Ectodermal cell (in vitro differentiated cells): ENCODE results near the gene CREBRF.
"Not testable (repeated sequence)": the region's sequence is repeated elsewhere in the genome, so short reads cannot be mapped to it uniquely, and the experiment has no call there.

ENCODE experiments used
- H3K27ac ChIP-seq: 2 replicates; pipeline ENCODE4 v1.7.0; 2013; ENCODE audit warnings: mild to moderate bottlenecking, low read depth, low read length; ENCODE audit not compliant: insufficient read depth, poor library complexity, severe bottlenecking
- H3K27me3 ChIP-seq: 2 replicates; pipeline ENCODE4 v1.7.0; 2013; ENCODE audit warnings: mild to moderate bottlenecking, low read length; ENCODE audit not compliant: insufficient read depth, control insufficient read depth, poor library complexity, severe bottlenecking
- H3K36me3 ChIP-seq: one replicate; pipeline ENCODE4 v1.7.0; 2013; ENCODE audit warnings: low read length; ENCODE audit not compliant: control insufficient read depth, insufficient read depth
- H3K4me1 ChIP-seq: one replicate; pipeline ENCODE4 v1.7.0; 2013; ENCODE audit warnings: low read length; ENCODE audit not compliant: control insufficient read depth, insufficient read depth
- H3K4me3 ChIP-seq: 2 replicates; pipeline ENCODE4 v1.7.0; 2013; ENCODE audit warnings: low read depth, low read length, control low read depth; ENCODE audit not compliant: insufficient read depth
- H3K9me3 ChIP-seq: 2 replicates; pipeline ENCODE4 v1.7.0; 2013; ENCODE audit warnings: mild to moderate bottlenecking, low read length, moderate library complexity; ENCODE audit not compliant: control insufficient read depth
- WGBS, 2 experiments: methylation state at CpG; one replicate each; pipeline ENCODE4 v1.1.7; 2013; ENCODE audit warnings: missing lambda C conversion rate in 2 of 2; 5-methylcytosine and 5-hydroxymethylcytosine counted together

The CREBRF gene

DNA sequence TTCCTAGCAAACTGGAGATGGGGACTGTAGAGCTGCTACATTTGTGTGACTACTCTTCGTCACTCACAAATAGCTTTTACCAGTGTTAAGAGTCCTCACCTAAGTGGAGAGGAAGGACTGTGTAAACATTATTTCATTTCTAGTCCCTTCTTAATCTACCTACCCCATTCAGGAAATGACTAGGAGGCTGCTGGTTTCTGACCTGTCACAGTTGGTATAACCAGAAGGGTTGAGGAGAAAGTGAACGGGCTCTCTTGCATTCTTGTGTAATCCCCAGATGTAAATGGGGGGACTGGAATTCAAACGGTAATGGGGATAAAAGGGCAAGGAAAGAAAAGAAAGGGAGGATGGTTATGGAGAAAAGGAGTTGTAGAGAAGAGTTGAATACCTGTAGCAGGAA is 52.8 kb downstream of the CREBRF start:
- Histone ChIP-seq H3K9me3 (no peaks in the 10 kb centered on the region), H3K27me3 (no peaks in the 10 kb centered on the region), H3K4me1 (no peaks in the 10 kb centered on the region), H3K36me3 (no peaks in the 10 kb centered on the region), H3K4me3 (no peak overlapping the region), H3K27ac (no peak overlapping the region)
- 59 to 61% methylated on average over 3 of the region's 3 CpGs for WGBS, 2 experiments

DNA sequence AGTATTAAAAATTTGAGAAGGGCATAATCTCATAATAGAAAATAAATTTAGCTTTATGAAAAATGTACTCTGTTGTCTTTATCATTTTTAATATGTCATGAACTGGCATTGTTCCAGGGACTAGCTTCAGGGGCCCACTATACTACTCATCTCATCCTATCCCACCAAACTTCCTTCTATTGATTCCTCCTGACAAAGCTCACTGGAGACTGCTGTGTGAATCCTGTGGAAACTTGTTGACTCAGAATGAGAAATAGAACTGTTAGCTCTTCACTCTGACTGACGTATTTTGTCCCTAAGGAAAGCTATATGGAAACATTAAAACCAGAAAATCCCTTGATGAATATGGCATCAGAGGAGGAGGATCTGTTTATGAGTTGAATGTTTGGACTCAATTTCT is 58.4 kb downstream of the CREBRF start:
- no peaks in the 10 kb centered on the region for H3K9me3 ChIP-seq
- H3K27me3 ChIP-seq = no peaks in the 10 kb centered on the region
- H3K36me3 ChIP-seq = no peaks in the 10 kb centered on the region
- no peak overlapping the region for H3K4me3 ChIP-seq
- no peaks in the 10 kb centered on the region for H3K4me1 ChIP-seq
- no peak overlapping the region for H3K27ac ChIP-seq
- WGBS, 2 experiments = 93 to 97% methylated on average over 1 of the region's 1 CpG

DNA sequence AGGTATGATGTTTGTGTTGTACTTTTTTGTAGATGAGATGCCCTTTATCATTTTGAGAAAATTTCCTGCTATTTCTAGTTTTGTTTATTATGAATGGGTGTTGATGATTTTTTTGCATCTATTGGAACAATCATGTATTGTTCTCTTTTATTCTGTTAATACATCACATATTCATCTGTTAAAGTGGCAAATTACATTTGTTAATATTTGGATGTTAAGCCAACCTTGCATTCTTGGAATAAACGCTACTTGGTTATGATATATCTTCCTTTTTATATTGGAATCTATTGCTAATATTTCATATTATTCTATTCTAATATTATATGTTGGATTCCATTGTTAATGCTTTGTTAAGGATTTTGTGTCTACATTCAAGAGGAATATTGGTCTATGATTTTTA is 63.6 kb downstream of the CREBRF start:
- no CpG with 5 or more reads among the region's 1 CpG for WGBS, 2 experiments
- Histone ChIP-seq H3K4me3 (no peak overlapping the region), H3K27ac (no peak overlapping the region), H3K27me3 (no peaks in the 10 kb centered on the region), H3K4me1 (no peaks in the 10 kb centered on the region), H3K9me3 (no peaks in the 10 kb centered on the region), H3K36me3 (no peaks in the 10 kb centered on the region)

DNA sequence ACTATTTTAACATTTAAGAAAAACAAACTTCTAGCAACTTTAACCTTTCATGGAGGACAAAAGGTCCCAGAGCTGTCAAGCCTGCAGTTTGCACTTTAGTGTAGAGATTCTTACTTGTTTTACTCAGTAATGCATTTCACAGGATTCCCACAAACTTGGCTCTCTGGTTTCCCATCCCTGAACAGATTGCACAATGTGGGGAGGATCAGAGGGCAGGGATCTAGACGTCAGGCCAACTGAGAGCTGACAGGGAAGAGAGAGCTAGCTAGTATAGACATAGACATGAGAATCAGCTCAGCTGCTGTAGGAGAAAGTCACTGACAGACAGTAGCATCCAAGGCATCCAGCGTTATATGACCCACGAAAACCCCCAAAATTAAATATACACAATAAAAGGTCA is 67.3 kb downstream of the CREBRF start:
- Histone ChIP-seq H3K4me3 (no peak overlapping the region), H3K9me3 (no peaks in the 10 kb centered on the region), H3K27me3 (no peaks in the 10 kb centered on the region), H3K36me3 (no peaks in the 10 kb centered on the region), H3K27ac (no peak overlapping the region), H3K4me1 (no peaks in the 10 kb centered on the region)
- 85 to 95% methylated on average over 2 to 3 of the region's 3 CpGs for WGBS, 2 experiments

DNA sequence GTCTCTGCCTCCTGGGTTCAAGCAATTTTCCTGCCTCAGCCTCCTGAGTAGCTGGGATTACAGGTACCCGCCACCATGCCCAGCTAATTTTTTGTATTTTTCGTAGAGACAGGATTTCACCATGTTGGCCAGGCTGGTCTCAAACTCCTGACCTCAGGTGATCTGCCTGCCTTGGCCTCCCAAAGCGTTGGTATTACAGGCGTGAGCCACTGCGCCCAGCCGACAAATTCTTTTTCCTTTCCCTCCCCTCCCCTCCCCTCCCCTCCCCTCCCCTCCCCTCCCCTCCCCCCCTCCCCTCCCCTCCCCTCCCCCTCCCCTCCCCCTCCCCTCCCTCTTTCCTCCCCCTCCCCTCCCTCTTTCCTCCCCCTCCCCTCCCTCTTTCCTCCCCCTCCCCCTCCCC is 76.0 kb downstream of the CREBRF start:
- not testable (repeated sequence) for H3K9me3 ChIP-seq, H3K36me3 ChIP-seq, H3K27me3 ChIP-seq, H3K27ac ChIP-seq, H3K4me1 ChIP-seq, H3K4me3 ChIP-seq
- WGBS, 2 experiments = 92 to 96% methylated on average over 4 of the region's 6 CpGs

DNA sequence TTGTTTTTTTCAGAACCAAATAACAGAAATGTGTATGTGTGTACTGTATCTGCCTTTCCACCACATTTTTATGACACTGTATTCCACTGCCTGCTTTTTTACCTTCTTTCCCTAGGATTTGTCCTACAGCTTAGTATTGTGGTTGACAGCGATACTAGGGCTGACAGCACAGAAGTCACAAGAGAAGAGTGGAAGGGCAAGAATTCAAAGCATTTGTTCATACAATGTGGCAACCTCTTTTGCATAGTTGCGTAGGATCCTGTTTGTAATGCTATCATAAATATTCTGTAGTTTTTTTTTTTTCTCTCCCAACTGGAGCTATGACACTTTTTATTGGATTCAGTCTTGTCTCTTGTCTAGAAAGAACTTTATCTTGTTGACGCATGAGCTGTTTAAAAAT is 82.6 kb downstream of the CREBRF start:
- H3K27ac ChIP-seq = no peak overlapping the region

DNA sequence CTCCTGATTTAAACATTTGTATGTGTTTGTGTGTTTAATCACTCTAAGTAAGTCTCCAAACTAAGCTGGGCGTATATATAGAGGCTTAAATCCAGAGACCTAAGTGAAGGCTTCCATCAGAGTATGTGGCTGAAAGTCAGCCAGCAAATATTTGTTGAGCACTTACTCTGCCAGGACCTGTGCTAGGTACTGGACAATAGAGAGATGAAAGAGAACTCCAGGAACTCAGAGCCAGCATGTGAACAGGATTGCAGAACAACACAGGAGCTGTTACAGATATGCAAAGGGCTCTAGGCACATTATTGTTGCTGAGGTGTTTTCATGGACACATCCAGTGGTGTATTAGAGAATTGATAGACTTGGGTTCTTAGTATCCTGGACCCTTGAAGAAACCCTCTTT is 83.5 kb downstream of the CREBRF start:
- Histone ChIP-seq H3K4me3 (no peak overlapping the region), H3K27me3 (no peaks in the 10 kb centered on the region), H3K27ac (no peak overlapping the region), H3K9me3 (no peaks in the 10 kb centered on the region), H3K4me1 (peaks cover 4% of the 10 kb centered on the region), H3K36me3 (no peaks in the 10 kb centered on the region)
- WGBS, 2 experiments = 85 to 92% methylated on average over 1 of the region's 1 CpG

More for the DNA sequence above, 82.6 kb downstream of the CREBRF start:
- Histone ChIP-seq H3K4me1 (peaks cover 4% of the 10 kb centered on the region), H3K27me3 (no peaks in the 10 kb centered on the region), H3K9me3 (no peaks in the 10 kb centered on the region), H3K36me3 (no peaks in the 10 kb centered on the region), H3K4me3 (no peak overlapping the region)
- 89 to 94% methylated on average over 2 to 3 of the region's 3 CpGs for WGBS, 2 experiments

DNA sequence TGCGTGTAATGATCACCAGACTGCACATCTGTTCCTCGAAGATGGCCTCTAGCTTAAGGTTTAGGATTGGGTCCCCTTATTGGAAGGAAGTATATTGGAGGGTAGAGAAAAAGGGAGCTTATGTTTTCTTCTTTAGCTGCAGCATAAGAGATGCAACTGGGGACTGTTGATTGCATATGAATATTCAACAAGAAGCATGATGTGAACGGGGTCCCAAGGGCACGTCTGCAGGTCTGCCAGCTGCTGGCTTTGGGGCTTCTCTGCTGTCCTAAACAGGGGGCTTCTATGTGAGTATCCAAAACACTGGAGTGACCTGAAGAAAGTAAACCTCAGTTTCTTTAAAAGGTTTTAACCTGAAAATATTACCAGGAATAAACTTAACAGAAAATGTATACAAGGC is 84.6 kb downstream of the CREBRF start:
- H3K36me3 ChIP-seq = no peaks in the 10 kb centered on the region
- H3K27ac ChIP-seq = no peak overlapping the region
- WGBS, 2 experiments = 88 to 90% methylated on average over 3 of the region's 4 CpGs
- H3K4me3 ChIP-seq = no peak overlapping the region
- H3K27me3 ChIP-seq = no peaks in the 10 kb centered on the region
- H3K4me1 ChIP-seq = peaks cover 4% of the 10 kb centered on the region
- no peaks in the 10 kb centered on the region for H3K9me3 ChIP-seq

DNA sequence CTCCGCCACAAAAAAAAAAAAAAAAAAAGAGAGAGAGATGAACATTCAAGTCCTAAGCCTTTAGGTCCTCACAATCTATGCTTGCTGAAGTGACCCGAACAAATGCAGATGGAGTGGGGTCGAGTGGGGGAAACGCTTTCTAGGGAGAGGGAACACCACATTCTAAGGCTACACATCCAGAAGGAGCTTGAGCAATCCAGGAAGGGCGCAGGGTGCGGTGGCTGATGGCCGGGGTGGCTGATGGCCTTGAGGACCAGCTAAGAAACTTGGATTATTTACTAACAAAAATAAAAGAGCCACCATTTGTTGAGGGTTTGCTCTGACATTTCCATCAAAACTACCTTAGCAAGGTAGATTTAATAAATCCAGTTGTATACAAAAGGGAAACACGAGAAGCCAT is 87.4 kb downstream of the CREBRF start:
- H3K27me3 ChIP-seq = no peaks in the 10 kb centered on the region
- H3K4me3 ChIP-seq = no peak overlapping the region
- no peaks in the 10 kb centered on the region for H3K36me3 ChIP-seq
- H3K27ac ChIP-seq = no peak overlapping the region
- peaks cover 4% of the 10 kb centered on the region for H3K4me1 ChIP-seq
- no peaks in the 10 kb centered on the region for H3K9me3 ChIP-seq
- 88 to 92% methylated on average over 7 to 8 of the region's 8 CpGs for WGBS, 2 experiments

DNA sequence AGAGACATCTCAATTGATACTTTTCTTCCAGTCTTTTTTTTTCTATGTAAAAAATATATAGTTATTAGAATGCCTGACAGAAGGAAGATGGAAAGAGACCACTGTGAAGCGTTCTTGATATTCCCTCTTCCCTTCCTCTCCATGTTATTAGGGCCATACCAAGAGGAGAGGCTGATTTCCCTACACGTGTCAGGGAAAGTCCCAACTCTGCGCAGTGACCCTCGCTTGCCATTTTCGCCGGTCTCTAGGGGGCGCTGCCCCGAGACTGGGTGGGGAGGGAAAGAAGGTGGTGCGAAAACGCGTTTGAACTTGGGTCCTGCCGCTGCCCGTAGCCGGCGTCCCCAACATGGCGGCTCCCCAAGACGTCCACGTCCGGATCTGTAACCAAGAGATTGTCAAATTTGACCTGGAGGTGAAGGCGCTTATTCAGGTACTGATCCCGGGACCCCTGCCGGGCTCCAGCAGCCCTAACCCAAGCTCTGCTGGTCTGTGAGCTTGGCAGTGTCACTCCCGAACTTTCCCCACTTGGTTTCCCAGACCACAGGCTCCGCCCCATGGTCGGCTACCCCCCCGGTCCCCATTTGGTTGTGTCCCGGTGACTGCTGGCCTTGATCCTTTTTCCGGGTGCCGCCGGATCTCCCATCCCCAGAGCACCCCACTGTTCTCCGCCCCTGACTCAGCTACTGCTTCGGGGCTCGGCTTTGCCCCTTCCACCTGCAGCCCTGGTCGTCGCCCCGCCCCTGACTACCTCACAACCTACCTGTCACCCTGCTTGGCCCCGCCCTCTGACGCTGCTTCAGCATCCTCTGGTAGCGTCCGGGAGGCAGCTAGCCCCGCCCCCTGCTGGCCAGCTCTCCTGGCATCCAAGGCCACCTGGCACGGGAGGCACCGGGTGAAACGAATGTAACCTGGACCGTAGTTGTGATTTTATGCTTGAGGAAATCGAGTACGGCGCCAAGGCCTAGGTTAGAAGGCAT is 88.3 kb downstream of the CREBRF start, which contains the start of gene BNIP1:
Gene BNIP1 (plus strand): TSS at position 332 of the 977 bp plus-strand sequence. CDS start 15 bp downstream, at position 347.
- Histone ChIP-seq H3K36me3 (no peaks in the 10 kb centered on the region), H3K9me3 (no peaks in the 10 kb centered on the region), H3K27me3 (no peaks in the 10 kb centered on the region), H3K4me3 (peak within 1 kb of the TSS; percentile 85), H3K27ac (no peak within 1 kb of the TSS), H3K4me1 (no peaks in the 10 kb centered on the region)
- 2 to 3% methylated on average over 48 of the region's 48 CpGs for WGBS, 2 experiments
